ENCODE results near the gene GNLY.

Gene GNLY

DNA sequence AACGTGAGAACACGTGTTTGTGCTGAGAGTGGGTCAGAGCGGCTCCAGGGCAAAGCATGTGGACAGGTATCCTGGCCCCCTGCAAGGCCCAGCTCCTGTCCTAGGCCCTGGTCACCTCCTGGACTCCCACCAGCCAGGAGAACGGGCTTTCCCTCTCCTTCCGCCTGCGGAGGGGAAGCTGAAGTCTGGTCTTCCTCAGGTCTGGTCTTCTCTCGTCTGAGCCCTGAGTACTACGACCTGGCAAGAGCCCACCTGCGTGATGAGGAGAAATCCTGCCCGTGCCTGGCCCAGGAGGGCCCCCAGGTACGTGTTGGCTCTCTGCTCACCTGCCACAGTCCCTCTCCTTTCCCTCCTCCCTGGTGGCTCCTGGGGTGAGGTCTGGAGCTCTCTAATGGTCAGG is 963 bp downstream of the GNLY start:
- no peaks in the 10 kb centered on the region for H3K9me3 ChIP-seq (ENCODE audit: control insufficient read depth, low read length)
- H3K27me3 ChIP-seq (replicated peaks; ENCODE audit: control insufficient read depth, insufficient read depth, low read length), result peaks cover 9% of the 10 kb centered on the region
- no peak overlapping the region for H3K9ac ChIP-seq (ENCODE audit: low read length)
- no peak for DNase-seq (ENCODE audit: low read depth)
- H3K4me1 ChIP-seq (ENCODE audit: control insufficient read depth, insufficient read depth, low read length), result no peaks in the 10 kb centered on the region
- no peaks in the 10 kb centered on the region for H3K36me3 ChIP-seq (ENCODE audit: control insufficient read depth, insufficient read depth, low read length, severe bottlenecking)
- no peak overlapping the region for H3K4me3 ChIP-seq (ENCODE audit: low read length)

DNA sequence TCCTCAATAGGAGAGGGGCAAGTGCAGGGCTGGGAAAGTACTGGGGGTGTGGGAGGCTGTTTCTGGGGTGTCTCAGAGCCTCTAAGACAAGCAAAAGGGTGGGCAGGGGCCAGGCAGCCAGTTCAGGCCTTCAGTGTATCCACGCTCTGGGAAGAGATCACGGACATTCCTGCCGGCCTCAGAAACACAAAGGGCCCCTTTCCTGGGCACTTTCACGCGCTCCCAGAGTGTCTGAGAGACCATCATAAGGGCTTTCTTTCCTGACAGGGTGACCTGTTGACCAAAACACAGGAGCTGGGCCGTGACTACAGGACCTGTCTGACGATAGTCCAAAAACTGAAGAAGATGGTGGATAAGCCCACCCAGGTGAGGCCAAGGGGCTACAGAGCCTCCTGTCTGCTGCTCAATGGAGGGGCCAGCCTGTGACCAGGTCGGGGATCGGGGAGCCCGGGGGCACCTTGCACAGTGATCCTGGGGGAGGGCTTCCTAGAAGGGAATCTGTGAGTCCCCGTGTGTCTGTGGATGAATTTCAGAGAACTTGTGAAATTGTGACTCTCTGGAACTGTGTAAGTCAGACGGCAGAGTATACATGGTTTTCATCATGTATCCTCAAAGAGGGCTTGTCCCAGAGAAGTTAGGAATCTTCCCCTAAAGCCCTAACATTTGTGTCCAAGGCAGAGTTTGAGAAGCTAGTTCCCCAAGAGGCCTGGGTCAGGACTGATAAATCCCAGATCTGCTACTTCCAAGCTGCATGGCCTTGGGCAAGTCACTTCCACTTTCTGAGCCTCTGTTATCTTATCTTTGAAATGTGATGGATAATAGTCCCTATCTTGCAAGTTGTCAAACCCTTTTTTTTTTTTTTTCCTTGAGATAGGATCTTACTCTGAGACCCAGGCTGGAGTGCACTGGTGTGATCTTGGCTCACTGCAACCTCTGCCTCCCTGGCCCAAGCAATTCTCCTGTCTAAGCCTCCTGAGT is 1.8 kb downstream of the GNLY start:
- H3K9me3 ChIP-seq (ENCODE audit: control insufficient read depth, low read length), result no peaks in the 10 kb centered on the region
- no peak overlapping the region for H3K4me3 ChIP-seq (ENCODE audit: low read length)
- DNase-seq (ENCODE audit: low read depth), result no peak
- no peak overlapping the region for H3K9ac ChIP-seq (ENCODE audit: low read length)
- peaks cover 6% of the 10 kb centered on the region for H3K4me1 ChIP-seq (ENCODE audit: control insufficient read depth, insufficient read depth, low read length)
- H3K27me3 ChIP-seq (replicated peaks; ENCODE audit: control insufficient read depth, insufficient read depth, low read length), result peaks cover 9% of the 10 kb centered on the region
- H3K36me3 ChIP-seq (ENCODE audit: control insufficient read depth, insufficient read depth, low read length, severe bottlenecking), result no peaks in the 10 kb centered on the region

DNA sequence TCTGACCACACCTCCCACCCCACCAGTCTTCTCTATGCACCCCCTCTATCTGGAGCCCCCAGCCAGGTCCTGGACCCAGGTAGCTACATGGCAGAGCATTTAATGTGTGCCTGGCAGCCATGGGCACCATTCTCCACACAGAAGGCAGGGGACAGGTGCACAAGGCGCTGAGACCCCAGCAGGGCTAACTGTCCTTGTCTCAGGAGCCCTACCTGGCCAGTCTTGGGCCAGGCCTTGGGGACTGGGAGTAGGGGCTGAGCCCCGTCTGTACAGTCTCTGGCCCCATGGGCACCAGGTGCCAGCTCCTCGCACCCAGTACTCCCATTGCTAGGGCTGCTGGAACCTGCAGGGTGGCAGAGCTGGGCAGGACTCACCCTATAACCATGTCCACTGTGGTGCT is 2.9 kb downstream of the GNLY start:
- H3K27me3 ChIP-seq (replicated peaks; ENCODE audit: control insufficient read depth, insufficient read depth, low read length), result peaks cover 9% of the 10 kb centered on the region
- no peak overlapping the region for H3K9ac ChIP-seq (ENCODE audit: low read length)
- H3K4me1 ChIP-seq (ENCODE audit: control insufficient read depth, insufficient read depth, low read length), result peaks cover 17% of the 10 kb centered on the region
- H3K9me3 ChIP-seq (ENCODE audit: control insufficient read depth, low read length), result no peaks in the 10 kb centered on the region
- H3K4me3 ChIP-seq (ENCODE audit: low read length), result no peak overlapping the region
- no peaks in the 10 kb centered on the region for H3K36me3 ChIP-seq (ENCODE audit: control insufficient read depth, insufficient read depth, low read length, severe bottlenecking)
- DNase-seq (ENCODE audit: low read depth), result no peak

GRCh38 chr2:85697716-85698115 is 3.6 kb downstream of the GNLY start:
- Histone ChIP-seq H3K9ac (ENCODE audit: low read length) (no peak overlapping the region), H3K4me1 (ENCODE audit: control insufficient read depth, insufficient read depth, low read length) (peaks cover 23% of the 10 kb centered on the region), H3K27me3 (replicated peaks; ENCODE audit: control insufficient read depth, insufficient read depth, low read length) (peaks cover 9% of the 10 kb centered on the region), H3K9me3 (ENCODE audit: control insufficient read depth, low read length) (no peaks in the 10 kb centered on the region), H3K36me3 (ENCODE audit: control insufficient read depth, insufficient read depth, low read length, severe bottlenecking) (no peaks in the 10 kb centered on the region), H3K4me3 (ENCODE audit: low read length) (no peak overlapping the region)
- no peak for DNase-seq (ENCODE audit: low read depth)

DNA sequence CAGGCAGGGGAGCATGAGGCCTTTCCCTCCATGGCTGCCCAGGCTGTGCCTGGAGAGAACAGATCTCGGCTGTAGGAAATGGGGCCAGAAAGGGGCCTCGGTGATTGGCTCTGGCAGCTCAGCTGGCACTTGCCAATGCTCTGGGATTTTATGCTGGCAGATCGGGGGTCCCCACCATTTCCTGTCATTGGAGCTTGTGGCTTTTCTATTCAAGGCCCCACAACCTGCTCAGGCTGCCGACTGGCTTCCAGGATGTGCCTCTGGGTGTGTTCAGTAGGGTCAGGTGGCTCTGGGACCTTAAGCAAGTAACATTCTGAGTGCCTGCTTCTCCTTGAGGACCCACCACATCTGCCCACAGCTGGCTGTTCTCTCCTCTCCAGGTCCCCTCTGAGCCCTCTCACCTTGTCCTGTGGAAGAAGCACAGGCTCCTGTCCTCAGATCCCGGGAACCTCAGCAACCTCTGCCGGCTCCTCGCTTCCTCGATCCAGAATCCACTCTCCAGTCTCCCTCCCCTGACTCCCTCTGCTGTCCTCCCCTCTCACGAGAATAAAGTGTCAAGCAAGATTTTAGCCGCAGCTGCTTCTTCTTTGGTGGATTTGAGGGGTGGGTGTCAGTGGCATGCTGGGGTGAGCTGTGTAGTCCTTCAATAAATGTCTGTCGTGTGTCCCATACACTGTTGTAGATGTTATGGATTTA is 4.2 kb downstream of the GNLY start:
- Histone ChIP-seq H3K9ac (ENCODE audit: low read length) (no peak overlapping the region), H3K36me3 (ENCODE audit: control insufficient read depth, insufficient read depth, low read length, severe bottlenecking) (no peaks in the 10 kb centered on the region), H3K4me1 (ENCODE audit: control insufficient read depth, insufficient read depth, low read length) (peaks cover 23% of the 10 kb centered on the region), H3K4me3 (ENCODE audit: low read length) (no peak overlapping the region), H3K9me3 (ENCODE audit: control insufficient read depth, low read length) (no peaks in the 10 kb centered on the region), H3K27me3 (replicated peaks; ENCODE audit: control insufficient read depth, insufficient read depth, low read length) (peaks cover 9% of the 10 kb centered on the region)
- no peak for DNase-seq (ENCODE audit: low read depth)

DNA sequence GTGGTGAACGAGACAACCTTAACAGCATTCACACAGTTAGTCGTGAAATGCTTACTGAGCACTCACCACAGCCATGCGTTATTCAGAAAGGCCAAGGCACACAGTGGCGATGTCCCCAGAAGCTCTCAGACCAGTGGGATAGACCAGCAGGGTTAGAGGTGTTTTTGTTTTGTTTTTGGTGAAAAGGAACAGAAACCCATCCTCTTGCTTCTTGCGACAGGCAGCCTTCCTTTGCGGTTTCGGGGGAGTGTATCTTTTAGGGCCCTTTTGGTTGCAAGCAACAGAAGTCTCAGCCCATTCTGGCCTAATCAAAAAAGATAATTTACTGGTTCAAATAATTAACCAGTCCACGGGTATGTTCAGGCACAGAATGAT is 4.7 kb downstream of the GNLY start:
- H3K9me3 ChIP-seq (ENCODE audit: control insufficient read depth, low read length), result no peaks in the 10 kb centered on the region
- H3K4me3 ChIP-seq (ENCODE audit: low read length), result no peak overlapping the region
- peaks cover 23% of the 10 kb centered on the region for H3K4me1 ChIP-seq (ENCODE audit: control insufficient read depth, insufficient read depth, low read length)
- DNase-seq (ENCODE audit: low read depth), result no peak
- H3K27me3 ChIP-seq (replicated peaks; ENCODE audit: control insufficient read depth, insufficient read depth, low read length), result peaks cover 9% of the 10 kb centered on the region
- no peaks in the 10 kb centered on the region for H3K36me3 ChIP-seq (ENCODE audit: control insufficient read depth, insufficient read depth, low read length, severe bottlenecking)
- H3K9ac ChIP-seq (ENCODE audit: low read length), result no peak overlapping the region

- Histone ChIP-seq H3K9ac (ENCODE audit: low read length) (no peak overlapping the region), H3K27me3 (replicated peaks; ENCODE audit: control insufficient read depth, insufficient read depth, low read length) (peaks cover 9% of the 10 kb centered on the region), H3K4me1 (ENCODE audit: control insufficient read depth, insufficient read depth, low read length) (peaks cover 23% of the 10 kb centered on the region), H3K4me3 (ENCODE audit: low read length) (no peak overlapping the region), H3K36me3 (ENCODE audit: control insufficient read depth, insufficient read depth, low read length, severe bottlenecking) (no peaks in the 10 kb centered on the region), H3K9me3 (ENCODE audit: control insufficient read depth, low read length) (no peaks in the 10 kb centered on the region)
- no peak for DNase-seq (ENCODE audit: low read depth)
Measured at GRCh38 chr2:85699325-85699724, 5.2 kb downstream of the GNLY start.

DNA sequence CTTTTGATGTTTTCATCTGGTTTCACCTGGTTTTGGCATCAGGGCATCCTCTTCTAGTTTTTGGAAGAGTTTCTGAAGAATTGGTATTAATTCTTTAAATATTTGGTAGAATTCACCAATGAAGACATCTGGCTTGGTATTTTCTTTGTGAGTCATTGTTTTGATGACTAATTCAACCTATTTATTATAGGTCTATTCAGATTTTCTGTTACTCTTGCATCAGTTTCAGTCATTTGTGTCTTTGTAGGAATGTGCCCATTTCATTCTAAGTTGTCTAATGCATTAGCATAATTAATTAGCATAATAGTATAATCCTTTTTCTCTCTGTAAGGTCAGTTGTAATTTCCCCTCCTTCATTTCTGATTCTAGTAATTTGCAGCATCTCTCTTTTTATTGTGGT is 8.0 kb downstream of the GNLY start:
- Histone ChIP-seq H3K4me1 (ENCODE audit: control insufficient read depth, insufficient read depth, low read length) (peaks cover 51% of the 10 kb centered on the region), H3K27me3 (replicated peaks; ENCODE audit: control insufficient read depth, insufficient read depth, low read length) (no peaks in the 10 kb centered on the region), H3K9ac (ENCODE audit: low read length) (no peak overlapping the region), H3K36me3 (ENCODE audit: control insufficient read depth, insufficient read depth, low read length, severe bottlenecking) (no peaks in the 10 kb centered on the region), H3K4me3 (ENCODE audit: low read length) (no peak overlapping the region), H3K9me3 (ENCODE audit: control insufficient read depth, low read length) (no peaks in the 10 kb centered on the region)
- DNase-seq (ENCODE audit: low read depth), result peak; percentile 74

- no peak overlapping the region for H3K9ac ChIP-seq (ENCODE audit: low read length)
- H3K4me3 ChIP-seq (ENCODE audit: low read length), result no peak overlapping the region
- H3K9me3 ChIP-seq (ENCODE audit: control insufficient read depth, low read length), result no peaks in the 10 kb centered on the region
- no peaks in the 10 kb centered on the region for H3K27me3 ChIP-seq (replicated peaks; ENCODE audit: control insufficient read depth, insufficient read depth, low read length)
- H3K4me1 ChIP-seq (ENCODE audit: control insufficient read depth, insufficient read depth, low read length), result peaks cover 55% of the 10 kb centered on the region
- no peak for DNase-seq (ENCODE audit: low read depth)
- H3K36me3 ChIP-seq (ENCODE audit: control insufficient read depth, insufficient read depth, low read length, severe bottlenecking), result no peaks in the 10 kb centered on the region
Measured at GRCh38 chr2:85702800-85703199, 8.6 kb downstream of the GNLY start.

- no peak overlapping the region for H3K4me3 ChIP-seq (ENCODE audit: low read length)
- no peaks in the 10 kb centered on the region for H3K9me3 ChIP-seq (ENCODE audit: control insufficient read depth, low read length)
- no peak overlapping the region for H3K9ac ChIP-seq (ENCODE audit: low read length)
- H3K27me3 ChIP-seq (replicated peaks; ENCODE audit: control insufficient read depth, insufficient read depth, low read length), result no peaks in the 10 kb centered on the region
- peaks cover 55% of the 10 kb centered on the region for H3K4me1 ChIP-seq (ENCODE audit: control insufficient read depth, insufficient read depth, low read length)
- no peaks in the 10 kb centered on the region for H3K36me3 ChIP-seq (ENCODE audit: control insufficient read depth, insufficient read depth, low read length, severe bottlenecking)
- DNase-seq (ENCODE audit: low read depth), result no peak
Measured at GRCh38 chr2:85703329-85703728, 9.2 kb downstream of the GNLY start.

DNA sequence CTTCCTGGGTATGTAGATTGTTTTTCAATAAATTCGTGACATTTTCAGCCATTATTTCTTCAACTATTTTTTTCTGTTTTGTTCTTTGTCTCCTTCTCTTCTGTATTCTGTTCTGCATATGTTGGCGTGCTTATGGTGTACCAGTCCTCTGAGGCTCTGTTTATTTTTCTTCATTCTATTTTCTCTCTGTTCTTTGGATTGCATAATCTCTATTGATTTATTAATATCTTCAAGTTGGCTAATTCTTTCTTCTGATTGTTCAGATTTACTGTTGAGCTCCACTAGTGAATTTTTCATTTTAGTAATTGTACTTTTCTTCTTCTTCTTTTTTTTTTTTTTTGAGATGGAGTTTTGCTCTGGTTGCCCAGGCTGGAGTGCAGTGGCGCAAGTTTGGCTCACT is 9.9 kb downstream of the GNLY start:
- H3K36me3 ChIP-seq (ENCODE audit: control insufficient read depth, insufficient read depth, low read length, severe bottlenecking), result no peaks in the 10 kb centered on the region
- no peak for DNase-seq (ENCODE audit: low read depth)
- no peaks in the 10 kb centered on the region for H3K9me3 ChIP-seq (ENCODE audit: control insufficient read depth, low read length)
- H3K27me3 ChIP-seq (replicated peaks; ENCODE audit: control insufficient read depth, insufficient read depth, low read length), result no peaks in the 10 kb centered on the region
- H3K9ac ChIP-seq (ENCODE audit: low read length), result no peak overlapping the region
- peaks cover 62% of the 10 kb centered on the region for H3K4me1 ChIP-seq (ENCODE audit: control insufficient read depth, insufficient read depth, low read length)
- H3K4me3 ChIP-seq (ENCODE audit: low read length), result no peak overlapping the region
